Fibroblast of skin of right quadriceps (primary cell): ENCODE measurements around the gene TSHZ3.

Experiments
- DNase-seq: peaks from one replicate; pipeline ENCODE4 v3.0.0-alpha.2; 2013

TSHZ3 gene

DNA sequence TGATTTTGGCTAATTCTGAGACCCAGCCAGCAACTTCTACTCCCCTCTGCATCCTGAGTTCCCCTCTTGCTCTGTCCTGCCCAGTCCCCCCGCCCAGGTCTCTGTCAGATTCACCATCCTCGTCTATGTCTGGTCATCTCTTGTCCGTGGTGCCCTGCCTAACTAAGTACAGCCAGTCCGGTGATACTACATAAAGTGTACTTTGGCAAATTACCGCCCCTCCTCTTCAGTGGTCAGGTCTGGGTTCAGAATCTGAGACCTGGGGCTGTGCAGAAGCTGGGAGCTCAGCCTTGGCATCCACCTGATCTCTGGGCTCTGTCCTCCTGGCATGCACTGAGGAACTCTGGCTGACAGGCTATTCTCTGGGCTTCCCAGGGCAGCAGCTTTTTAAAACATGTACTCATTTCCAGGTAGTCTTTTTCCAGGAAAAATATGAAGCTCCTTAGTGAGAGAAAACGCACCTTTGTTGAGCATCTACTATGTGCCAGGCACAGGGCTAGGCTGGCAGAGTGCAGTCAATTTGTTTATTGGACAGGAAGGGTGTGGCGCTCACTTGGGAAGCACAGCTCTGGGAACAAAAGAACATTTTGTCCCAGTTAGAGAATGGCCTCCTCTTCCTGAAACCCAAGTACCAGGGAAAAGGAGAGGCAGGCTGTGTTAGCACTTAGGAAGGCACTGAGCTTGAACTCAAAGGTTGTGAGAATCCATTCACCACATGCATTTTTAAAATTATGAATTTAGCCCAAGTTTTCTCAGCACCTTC, 88.9 kb downstream of the TSHZ3 start:
- DNase-seq = no peak

DNA sequence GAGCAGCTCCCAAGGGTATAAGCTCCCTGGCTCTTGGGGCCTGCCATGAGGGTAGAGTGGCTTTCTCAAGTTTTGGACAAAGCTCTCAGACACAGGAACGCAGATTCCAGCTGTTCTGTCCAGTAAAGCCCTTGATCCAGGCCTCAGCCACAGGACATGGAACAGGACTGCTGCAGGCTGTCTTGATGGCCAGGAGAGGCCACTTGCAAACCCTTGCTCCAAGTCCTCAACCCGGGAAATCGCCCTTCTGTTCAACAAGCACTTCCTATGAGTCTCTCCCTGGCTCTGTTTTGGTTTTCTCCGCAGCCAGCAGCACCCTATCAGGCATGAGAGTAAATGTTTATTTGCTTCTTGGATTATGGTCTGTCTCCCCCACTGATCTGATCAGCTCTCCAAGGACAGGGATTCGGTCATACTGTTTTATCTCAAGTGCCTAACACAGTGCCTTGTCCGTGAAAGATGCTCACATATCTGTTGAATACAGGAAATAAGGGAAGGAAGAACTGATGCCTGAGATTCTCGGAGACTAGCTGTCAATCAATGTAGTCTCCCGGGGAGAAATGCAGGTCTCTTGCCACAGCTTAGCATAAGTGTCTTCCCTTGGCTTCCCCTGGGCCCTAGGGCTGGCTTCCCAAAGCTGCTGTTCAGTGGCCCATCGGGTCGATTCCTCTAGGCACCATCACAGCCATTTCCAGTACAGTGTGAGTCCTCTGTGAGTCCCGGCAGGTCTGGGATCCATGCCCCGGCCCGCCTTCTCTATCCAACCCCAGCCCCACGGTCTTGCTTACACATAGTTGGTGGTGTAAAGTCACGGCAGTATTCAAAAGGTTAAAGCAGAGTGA, 90.8 kb downstream of the TSHZ3 start:
- DNase-seq = no peak

GRCh38 chr19:31257426-31258130, 91.7 kb downstream of the TSHZ3 start:
- DNase-seq = no peak

GRCh38 chr19:31257025-31257424, 92.2 kb downstream of the TSHZ3 start:
- no peak for DNase-seq

DNA sequence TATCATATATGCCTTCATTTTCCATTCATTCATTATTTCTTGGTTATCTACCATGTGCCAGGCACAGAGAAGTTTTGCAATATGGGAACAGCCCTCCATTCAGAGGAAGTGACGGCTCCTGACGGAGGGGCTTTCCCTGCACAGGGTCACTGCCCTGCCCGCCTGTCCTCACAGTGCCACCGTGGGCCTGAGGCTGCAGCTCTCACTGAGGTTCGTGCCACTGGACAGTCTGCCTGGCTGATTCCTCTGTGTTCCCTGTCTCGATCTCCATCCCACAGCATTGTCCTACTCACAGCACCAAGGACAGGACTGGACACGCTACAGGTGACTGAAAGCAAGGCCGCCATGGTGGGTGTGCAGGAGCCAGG, 92.7 kb downstream of the TSHZ3 start:
- DNase-seq = no peak

- DNase-seq = no peak
These were observed 93.2 kb downstream of the TSHZ3 start for GRCh38 chr19:31255831-31256592.

GRCh38 chr19:31255174-31255799, 93.9 kb downstream of the TSHZ3 start:
- DNase-seq = no peak

DNA sequence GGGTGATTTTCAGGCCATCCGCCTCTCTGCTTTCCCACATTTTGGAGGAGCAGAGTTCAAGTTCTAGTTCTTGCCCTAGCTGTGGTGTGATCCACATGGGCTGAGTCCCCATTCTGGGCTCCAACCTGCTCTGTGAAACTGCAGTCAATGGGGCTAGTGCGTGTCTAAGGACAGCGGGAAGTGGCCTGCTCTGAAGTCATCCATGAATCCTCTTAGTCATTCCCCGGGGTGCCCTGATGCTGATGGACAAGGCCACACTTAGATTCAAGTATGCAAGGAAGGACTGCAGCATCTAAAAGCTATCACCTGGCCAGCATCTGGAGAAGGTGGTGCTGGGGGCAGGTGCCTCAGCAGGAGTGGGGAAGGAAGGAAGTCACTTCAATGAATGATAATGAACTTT, 94.6 kb downstream of the TSHZ3 start:
- DNase-seq = no peak

DNA sequence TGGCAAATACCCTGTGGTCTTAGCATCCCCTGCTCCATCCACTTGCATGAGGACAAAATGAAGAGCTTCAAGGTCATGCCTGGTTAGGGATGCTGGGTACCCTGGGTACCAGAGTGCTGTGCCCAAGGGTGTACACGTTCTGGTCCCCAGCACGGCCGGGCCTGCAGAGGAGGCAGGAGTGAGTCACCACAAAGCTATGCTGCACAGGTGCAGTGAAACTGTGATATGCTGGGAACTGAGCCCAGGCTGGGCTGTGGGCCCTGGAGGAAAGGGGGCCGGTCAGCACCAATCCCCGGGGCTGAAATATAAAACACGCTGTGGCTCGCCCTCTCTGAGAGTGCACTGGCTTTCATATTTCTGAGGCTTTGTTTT, 95.1 kb downstream of the TSHZ3 start:
- no peak for DNase-seq

DNA sequence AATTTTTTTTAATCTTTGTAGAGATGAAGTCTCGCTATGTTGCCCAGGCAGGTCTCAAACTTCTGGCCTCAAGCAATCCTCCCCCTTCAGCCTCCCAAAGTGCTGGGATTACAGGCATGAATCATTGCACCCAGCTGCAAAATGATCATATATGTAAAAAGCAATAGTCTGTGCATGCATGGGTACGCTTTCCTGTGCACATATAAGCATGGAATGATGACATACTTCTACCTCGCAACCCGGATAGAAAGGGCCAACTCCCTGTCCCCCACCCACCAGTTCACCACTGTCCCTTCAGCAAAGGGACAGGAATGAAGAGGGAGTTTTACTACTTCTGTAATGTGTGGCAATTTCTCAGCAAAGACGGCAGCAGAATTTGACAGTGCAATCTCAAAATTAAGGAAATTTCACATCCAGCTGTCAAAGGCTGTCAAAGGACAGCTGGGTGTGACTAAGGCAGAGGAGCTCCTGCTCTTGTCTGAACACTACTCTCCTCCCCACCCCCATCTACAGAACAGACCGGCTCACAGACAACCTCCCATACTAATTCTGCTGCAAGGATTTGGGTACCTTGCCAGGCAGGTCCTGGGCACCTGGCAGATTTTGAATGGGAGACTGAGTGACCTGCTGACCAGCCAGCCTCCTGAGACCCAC, 95.6 kb downstream of the TSHZ3 start:
- DNase-seq = no peak

DNA sequence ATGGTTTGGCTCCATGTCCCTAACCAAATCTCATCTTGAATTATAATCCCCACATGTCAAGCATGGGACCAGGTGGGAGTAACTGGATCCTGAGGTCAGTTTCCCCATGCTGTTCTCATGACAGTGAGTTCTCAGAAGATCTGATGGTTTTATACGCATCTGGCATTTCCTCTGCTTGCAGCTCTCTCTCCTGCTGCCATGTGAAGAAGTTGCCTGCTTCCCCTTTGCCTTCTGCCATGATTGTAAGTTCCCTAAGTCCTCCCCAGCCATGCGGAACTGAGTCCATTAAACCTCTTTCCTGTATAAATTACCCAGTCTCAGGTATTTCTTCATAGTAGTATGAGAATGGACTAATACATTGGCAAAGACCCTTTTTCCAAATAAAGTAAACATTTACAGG, 96.8 kb downstream of the TSHZ3 start:
- no peak for DNase-seq

- DNase-seq = no peak
These were observed 100.0 kb downstream of the TSHZ3 start for GRCh38 chr19:31249217-31249616.

DNA sequence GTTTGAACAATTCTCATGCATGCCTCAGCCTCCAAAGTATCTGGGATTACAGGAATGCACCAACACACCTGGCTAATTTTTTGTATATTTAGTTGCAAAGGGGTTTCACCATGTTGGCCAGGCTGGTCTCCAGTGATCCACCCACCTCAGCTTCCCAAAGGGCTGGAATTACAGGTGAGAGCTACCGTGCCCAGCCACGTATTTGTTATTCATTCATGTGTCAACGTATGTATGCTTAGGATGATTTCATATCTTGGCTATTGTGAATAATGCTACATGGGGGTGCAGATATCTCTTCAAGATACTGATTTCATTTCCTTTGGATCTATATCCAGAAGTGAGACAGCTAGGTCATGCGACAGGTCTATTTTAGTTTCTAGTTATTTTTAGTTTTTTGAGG, 113.4 kb downstream of the TSHZ3 start:
- no peak for DNase-seq

DNA sequence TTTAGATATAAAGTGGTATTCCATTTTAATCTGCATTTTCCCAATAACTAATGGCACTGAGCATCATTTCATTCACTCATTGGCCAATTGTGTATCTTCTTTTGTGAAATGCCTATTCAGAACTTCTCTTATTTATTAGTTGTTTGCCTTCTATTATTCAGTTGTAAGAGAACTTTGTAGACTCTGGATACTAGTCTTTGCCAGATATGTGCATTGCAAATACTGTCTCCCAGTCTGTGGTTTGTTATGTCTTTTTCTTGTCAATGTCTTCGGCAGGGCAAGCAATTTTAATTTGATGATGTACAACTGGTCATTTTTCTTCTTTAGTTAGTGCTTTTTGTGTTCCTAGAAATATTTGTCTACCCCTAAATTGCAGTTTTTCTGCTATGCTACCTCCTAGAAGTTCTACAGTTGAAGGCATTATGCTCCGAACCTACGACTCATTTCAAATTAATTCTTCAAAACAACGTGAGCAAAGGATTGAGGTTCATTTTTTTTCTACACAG, 115.9 kb downstream of the TSHZ3 start:
- DNase-seq = peak; percentile 51

DNA sequence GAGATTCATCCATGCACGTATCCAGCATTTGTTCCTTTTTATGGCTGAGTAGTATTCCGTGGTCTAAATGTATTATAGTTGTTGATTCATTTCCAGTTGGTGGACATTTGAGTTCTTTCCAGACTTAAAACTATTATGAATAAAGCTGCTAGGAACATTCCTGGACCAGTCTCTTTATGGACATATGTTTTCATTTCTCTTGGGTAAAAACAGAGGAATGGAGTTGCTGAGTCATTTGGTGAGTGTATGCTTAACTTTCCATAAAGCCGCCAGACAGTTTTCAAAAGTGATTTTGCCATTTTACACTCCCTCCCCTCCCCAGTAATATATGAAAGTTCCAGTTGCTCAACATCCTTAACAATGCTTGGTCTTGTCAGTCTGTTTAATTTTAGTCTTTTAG, 116.4 kb downstream of the TSHZ3 start:
- DNase-seq = peak; percentile 97

DNA sequence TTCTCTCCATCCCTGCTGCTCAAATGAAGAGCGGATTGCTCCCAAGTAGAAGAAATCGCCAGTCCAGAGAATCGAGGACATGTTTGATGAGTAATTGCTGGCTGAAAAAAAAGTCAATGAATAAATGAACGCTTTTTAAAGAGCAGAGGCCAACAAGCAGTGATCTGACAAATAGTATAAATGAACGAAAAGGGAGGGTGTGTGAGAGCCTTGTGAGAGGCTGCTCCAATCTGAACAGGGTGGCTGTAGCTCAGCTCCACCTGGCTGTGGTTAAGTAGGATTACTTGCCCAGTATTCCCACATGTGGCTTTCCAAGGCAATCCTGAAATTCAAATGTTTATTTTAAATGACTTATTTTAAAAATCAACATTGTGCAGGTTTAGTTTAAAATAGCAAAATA, 117.1 kb downstream of the TSHZ3 start:
- peak; percentile 48 for DNase-seq

DNA sequence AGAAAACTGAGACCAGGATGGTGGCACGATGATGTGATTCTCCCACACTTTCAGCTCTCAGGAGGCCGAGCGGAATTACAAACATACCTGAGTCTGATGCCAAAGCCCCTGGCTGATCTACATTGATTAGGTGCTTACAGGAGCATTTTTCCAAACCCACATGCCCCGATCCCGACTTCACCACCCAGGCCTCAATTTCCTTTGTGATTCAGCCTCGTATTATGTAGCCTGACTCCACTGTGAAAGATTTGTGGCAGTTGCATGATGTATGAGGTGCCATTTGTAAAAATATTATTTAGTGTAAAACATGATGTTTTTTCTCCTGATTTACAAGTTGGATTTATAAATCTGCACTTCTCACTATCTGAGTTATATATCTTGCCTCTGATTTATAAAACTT, 118.0 kb downstream of the TSHZ3 start:
- peak; percentile 76 for DNase-seq

GRCh38 chr19:31226151-31226935, 122.9 kb downstream of the TSHZ3 start:
- DNase-seq = peak; percentile 58
